ENCODE measurements around the gene MAP4K1. TPM values are rescaled to one million over a fixed set of nuclear protein-coding genes. Genes with fewer than 3 reads are reported as not detected.
A peak's percentile ranks its signal among the peaks of the same experiment; 100 is the strongest.
"Not testable (repeated sequence)": the region's sequence is repeated elsewhere in the genome, so short reads cannot be mapped to it uniquely, and the experiment has no call there.

The MAP4K1 gene
- total RNA-seq, 1 donor from 2014 or later = 11.4 TPM

DNA sequence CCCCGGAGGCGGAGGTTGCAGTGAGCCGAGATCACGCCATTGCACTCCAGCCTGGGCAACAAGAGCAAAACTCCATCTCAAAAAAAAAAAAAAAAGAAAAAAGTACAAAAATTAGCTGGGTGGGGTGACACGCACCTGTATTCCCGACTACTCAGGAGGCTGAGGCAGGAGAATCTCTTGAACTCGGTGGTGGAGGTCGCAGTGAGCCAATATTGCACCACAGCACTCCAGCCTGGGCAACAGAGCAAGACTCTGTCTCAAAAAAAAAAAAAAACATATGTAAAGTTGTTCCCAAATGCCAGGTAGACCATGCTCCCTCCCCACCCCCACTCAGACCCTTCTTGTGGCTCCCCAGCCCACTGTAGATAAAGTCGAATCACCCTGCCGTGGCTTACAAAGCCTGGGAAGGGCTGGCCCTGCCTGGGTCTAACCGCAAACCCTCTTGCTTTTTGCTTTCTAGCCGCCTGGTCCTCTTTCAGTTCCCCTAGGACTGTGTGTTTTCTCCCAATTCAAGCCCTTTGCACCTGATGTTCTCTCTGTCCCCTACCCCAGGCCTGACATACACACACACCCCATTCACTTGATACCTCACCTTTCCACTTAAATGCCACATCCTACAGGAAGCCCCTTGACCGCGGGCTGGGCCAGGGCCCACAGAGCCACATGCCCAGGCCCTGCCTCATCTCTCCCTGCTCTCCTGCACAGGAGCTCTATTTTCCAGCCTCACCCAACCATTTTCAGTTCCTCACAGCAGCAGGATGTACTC, 34.4 kb downstream of the MAP4K1 start:
- H3K4me1 ChIP-seq = peaks cover 4% of the 10 kb centered on the region
- H3K9me3 ChIP-seq = no peaks in the 10 kb centered on the region
- no peak for DNase-seq
- TF ChIP-seq, protein P1, sequence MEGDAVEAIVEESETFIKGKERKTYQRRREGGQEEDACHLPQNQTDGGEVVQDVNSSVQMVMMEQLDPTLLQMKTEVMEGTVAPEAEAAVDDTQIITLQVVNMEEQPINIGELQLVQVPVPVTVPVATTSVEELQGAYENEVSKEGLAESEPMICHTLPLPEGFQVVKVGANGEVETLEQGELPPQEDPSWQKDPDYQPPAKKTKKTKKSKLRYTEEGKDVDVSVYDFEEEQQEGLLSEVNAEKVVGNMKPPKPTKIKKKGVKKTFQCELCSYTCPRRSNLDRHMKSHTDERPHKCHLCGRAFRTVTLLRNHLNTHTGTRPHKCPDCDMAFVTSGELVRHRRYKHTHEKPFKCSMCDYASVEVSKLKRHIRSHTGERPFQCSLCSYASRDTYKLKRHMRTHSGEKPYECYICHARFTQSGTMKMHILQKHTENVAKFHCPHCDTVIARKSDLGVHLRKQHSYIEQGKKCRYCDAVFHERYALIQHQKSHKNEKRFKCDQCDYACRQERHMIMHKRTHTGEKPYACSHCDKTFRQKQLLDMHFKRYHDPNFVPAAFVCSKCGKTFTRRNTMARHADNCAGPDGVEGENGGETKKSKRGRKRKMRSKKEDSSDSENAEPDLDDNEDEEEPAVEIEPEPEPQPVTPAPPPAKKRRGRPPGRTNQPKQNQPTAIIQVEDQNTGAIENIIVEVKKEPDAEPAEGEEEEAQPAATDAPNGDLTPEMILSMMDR (IDR thresholded peaks at IDR 0.05) = no peak
- ATAC-seq = no peak
- H3K27me3 ChIP-seq (ENCODE audit: low read depth) = no peaks in the 10 kb centered on the region
- no peak overlapping the region for H3K4me3 ChIP-seq
- intact Hi-C loops (cut with DNase I) = no loop called here
- H3K27ac ChIP-seq = no peak overlapping the region
- H3K36me3 ChIP-seq = peaks cover 5% of the 10 kb centered on the region

DNA sequence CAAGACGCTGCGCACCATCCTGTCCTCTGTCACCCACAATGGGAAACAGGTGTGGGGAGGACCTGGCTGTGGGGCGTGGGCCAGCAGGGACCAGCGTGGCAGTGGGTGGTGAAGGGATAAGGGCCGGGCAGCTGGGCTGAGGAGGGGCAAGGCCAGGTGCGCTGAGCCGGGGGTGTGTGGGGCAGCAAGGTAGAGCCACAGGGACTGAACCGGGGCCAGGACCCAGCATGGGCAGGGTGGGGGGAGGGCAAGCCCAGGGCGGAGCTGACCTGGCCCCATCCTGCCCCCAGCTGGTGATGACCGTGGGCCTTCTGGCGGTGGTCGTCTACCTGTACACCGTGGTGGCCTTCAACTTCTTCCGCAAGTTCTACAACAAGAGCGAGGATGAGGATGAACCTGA, 37.7 kb downstream of the MAP4K1 start:
- Histone ChIP-seq H3K4me3 (no peak overlapping the region), H3K36me3 (no peaks in the 10 kb centered on the region), H3K27me3 (ENCODE audit: low read depth) (no peaks in the 10 kb centered on the region), H3K4me1 (peaks cover 4% of the 10 kb centered on the region), H3K27ac (no peak overlapping the region), H3K9me3 (no peaks in the 10 kb centered on the region)
- intact Hi-C loops (cut with DNase I) = no loop called here
- DNase-seq (no peak), ATAC-seq (peak; percentile 5 to 26)
- TF ChIP-seq, protein P1 (IDR thresholded peaks at IDR 0.05) = no peak

DNA sequence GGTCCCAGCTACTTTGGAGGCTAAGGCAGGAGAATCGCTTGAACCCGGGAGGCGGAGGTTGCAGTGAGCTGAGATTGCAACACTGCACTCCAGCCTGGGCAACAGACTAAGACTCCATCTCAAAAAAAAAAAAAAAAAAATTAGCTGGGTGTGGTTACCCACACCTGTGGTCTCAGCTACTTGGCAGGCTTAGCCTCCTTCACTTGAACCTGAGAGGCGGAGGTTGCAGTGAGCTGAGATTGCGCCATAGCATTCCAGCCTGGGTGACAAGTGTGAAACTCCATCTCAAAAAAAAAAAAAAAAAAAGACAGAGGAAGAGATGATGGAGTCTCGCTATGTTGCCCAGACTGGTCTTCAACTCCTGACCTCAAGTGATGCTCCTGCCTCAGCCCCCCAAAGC, 38.4 kb downstream of the MAP4K1 start:
- H3K4me1 ChIP-seq; H3K9me3 ChIP-seq; H3K36me3 ChIP-seq; H3K27ac ChIP-seq; H3K27me3 ChIP-seq (ENCODE audit: low read depth); H3K4me3 ChIP-seq; intact Hi-C loops (cut with DNase I): not testable (repeated sequence)
- DNase-seq (peak; percentile 81), ATAC-seq (peak; percentile 88 to 92)

GRCh38 chr19:38577826-38578225, 39.9 kb downstream of the MAP4K1 start:
- no peaks in the 10 kb centered on the region for H3K9me3 ChIP-seq
- peaks cover 4% of the 10 kb centered on the region for H3K4me1 ChIP-seq
- intact Hi-C loops (cut with DNase I) = no loop called here
- no peak overlapping the region for H3K27ac ChIP-seq
- TF ChIP-seq, protein P1 (IDR thresholded peaks at IDR 0.05) = no peak
- ATAC-seq (no peak), DNase-seq (no peak)
- no peak overlapping the region for H3K4me3 ChIP-seq
- no peaks in the 10 kb centered on the region for H3K27me3 ChIP-seq (ENCODE audit: low read depth)
- H3K36me3 ChIP-seq = no peaks in the 10 kb centered on the region

DNA sequence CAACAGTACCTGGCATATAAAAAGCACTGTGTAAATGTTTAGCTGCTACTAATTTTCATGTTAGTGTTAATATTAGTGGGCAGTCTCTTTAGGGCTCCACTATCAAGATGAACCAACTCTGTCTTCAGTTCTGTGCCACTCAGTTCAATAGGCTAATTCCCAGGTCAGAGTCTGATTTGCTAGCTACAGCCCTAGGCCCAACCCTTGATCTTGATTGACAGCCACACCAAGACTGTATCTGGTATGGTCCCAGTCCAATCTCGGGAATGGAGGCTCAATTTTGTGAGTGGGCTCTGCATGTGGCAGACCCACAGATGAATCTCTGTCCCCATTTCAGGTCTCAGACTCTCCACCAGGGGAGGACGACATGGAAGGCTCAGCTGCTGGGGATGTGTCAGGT, 46.1 kb downstream of the MAP4K1 start:
- Histone ChIP-seq H3K9me3 (no peaks in the 10 kb centered on the region), H3K27me3 (ENCODE audit: low read depth) (no peaks in the 10 kb centered on the region), H3K4me1 (no peaks in the 10 kb centered on the region), H3K27ac (no peak overlapping the region), H3K4me3 (no peak overlapping the region), H3K36me3 (no peaks in the 10 kb centered on the region)
- intact Hi-C loops (cut with DNase I) = no loop called here
- TF ChIP-seq, protein P1 (IDR thresholded peaks at IDR 0.05) = no peak
- DNase-seq (no peak), ATAC-seq (no peak)

DNA sequence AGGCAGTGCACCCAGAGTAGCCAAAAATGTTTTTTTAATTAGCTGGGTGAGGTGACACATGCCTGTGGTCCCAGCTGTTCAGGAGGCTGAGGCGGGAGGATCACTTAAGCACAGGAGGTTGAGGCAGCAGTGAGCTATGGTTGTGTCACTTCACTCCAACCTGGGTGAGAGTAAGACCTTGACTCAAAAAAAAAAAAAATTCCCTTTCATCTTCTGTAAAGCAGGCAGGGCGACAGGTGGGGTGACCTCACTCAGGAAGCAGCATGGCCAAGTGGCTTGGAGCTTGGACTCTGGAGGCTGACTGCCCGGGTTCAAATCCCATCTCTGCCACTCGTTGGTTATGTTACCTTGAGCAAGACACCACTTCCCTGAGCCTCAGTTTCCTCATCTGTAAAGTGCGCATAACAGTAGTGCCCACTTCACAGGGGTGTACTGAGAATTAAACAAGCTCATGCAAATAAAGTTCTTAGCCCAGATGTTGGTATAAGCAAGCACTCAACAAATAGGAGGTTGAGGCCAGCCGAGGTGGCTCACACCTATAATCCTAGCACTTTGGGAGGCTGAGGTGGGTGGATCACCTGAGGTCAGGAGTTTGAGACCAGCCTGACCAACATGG, 48.3 kb downstream of the MAP4K1 start:
- H3K27me3 ChIP-seq (ENCODE audit: low read depth) = peaks cover 9% of the 10 kb centered on the region
- intact Hi-C loops (cut with DNase I) = no loop called here
- no peak overlapping the region for H3K27ac ChIP-seq
- TF ChIP-seq, protein P1 (IDR thresholded peaks at IDR 0.05) = no peak
- DNase-seq (no peak), ATAC-seq (no peak)
- H3K4me3 ChIP-seq = no peak overlapping the region
- no peaks in the 10 kb centered on the region for H3K36me3 ChIP-seq
- H3K9me3 ChIP-seq = no peaks in the 10 kb centered on the region
- H3K4me1 ChIP-seq = peaks cover 4% of the 10 kb centered on the region
